Measurements from ENCODE around the gene CD226.

GRCh38 chr18:69956665-69957620, 9.3 kb upstream of the CD226 start:
- no peak for TF ChIP-seq FOSL1 (IDR thresholded peaks at IDR 0.05; ENCODE audit: low read depth)
- no peak for TF ChIP-seq POLR2A (IDR thresholded peaks at IDR 0.05; ENCODE audit: borderline replicate concordance, extremely low read depth, insufficient read depth, insufficient read length)
- TF ChIP-seq CTCF (IDR thresholded peaks at IDR 0.05 in 2 of 3, conservative IDR thresholded peaks at IDR 0.05 in 1 of 3; ENCODE audit: borderline replicate concordance in 1 of 3, insufficient read depth in 1 of 3, low read depth in 2 of 3, low read length in 2 of 3), result no peak
- no peak for TF ChIP-seq ZNF274 (IDR thresholded peaks at IDR 0.05; ENCODE audit: low read depth, low read length)
- TF ChIP-seq CEBPB (IDR thresholded peaks at IDR 0.05; ENCODE audit: low read depth), result no peak
- no peak for TF ChIP-seq POLR2AphosphoS5 (IDR thresholded peaks at IDR 0.05; ENCODE audit: low read depth, low read length)
- TF ChIP-seq EZH2 (IDR thresholded peaks at IDR 0.05), result no peak
- TF ChIP-seq REST (IDR thresholded peaks at IDR 0.05; ENCODE audit: low read depth), result no peak
- TF ChIP-seq RAD21 (IDR thresholded peaks at IDR 0.05; ENCODE audit: low read depth), result no peak
- no peak for TF ChIP-seq SIN3A (IDR thresholded peaks at IDR 0.05; ENCODE audit: low read depth)

Data from HCT116 (cell line).